HG03378 (cell line): ENCODE measurements around the gene NQO2.

Experiments
- ATAC-seq: cut with Tn5 transposase; IDR thresholded peaks from one replicate; pipeline ENCODE4 v1.9.1; 2021; ENCODE audit warnings: mild to moderate bottlenecking, moderate library complexity; ENCODE audit not compliant: unreplicated experiment

The NQO2 gene

DNA sequence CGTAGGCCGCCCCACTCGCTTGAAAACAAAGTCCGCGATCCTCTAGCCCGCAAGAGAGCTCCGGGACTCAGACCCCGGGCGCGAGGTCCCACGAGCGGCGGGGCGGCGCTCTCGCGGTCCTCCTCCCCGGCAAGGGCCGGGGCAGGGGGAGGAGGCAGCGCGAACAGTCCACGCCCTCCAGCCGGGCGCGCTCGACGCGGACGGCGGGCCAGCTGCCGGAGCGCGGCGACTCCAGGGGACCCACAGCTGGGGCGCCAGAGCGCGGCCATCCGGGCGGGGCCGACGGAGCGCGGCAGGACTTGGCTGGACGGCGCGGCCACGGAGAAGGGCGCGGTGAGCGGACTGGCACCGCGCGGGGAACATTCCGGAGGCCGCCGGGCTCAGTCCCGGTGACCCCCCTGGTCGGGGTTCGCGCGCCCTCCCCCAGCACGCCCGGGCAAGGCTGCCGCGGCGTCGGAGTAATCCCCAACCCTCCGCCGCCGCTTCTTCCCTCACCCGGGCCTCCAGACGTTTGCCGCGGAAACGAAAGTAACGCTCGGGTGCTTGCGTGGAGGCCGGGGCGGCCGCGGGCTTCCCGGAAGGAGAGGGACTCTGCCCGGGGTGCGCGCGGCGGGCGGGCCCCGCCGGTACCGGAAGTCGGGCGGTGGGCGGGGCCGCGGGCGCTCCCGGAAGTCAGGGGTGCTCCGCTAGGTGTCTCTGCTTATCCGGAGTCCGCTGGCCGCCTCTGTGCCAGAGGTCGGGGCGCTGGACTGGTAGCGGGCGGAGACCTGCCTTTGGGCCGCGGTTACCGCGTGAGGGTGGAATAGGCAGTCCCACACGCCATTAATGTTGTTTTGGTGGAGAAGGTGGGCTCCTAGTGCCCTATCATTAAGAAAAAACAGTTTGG lies 68.9 kb downstream of the NQO2 start, which contains the start of gene RIPK1:
TSS of gene RIPK1 (plus strand) at position 166 of the 886 bp plus-strand sequence. CDS start 8,330 bp downstream, outside the sequence.
- ATAC-seq, result peak; percentile 72
